Parathyroid adenoma (tissue), 2 donors: ENCODE data around the gene HDDC2.
"Not testable (repeated sequence)": the region's sequence is repeated elsewhere in the genome, so short reads cannot be mapped to it uniquely, and the experiment has no call there.

Experiments used
- H2AFZ ChIP-seq: fragments of 300-600 bp; sonication (generic); one replicate; pipeline ENCODE4 v1.7.0; 2017; ENCODE audit warnings: antibody characterized with exemption, mild to moderate bottlenecking
- H3K27ac ChIP-seq: fragments of 300-600 bp; sonication (generic); one replicate; pipeline ENCODE4 v1.7.0; 2017
- H3K27me3 ChIP-seq: fragments of 300-600 bp; sonication (generic); one replicate; pipeline ENCODE4 v1.7.0; 2017; ENCODE audit warnings: low read length; ENCODE audit not compliant: control insufficient read depth, insufficient read depth
- H3K36me3 ChIP-seq: fragments of 300-600 bp; sonication (generic); one replicate; pipeline ENCODE4 v1.7.0; 2017; ENCODE audit warnings: low read length; ENCODE audit not compliant: control insufficient read depth, insufficient read depth
- H3K4me1 ChIP-seq: fragments of 300-600 bp; sonication (generic); one replicate; pipeline ENCODE4 v1.7.0; 2017; ENCODE audit warnings: control low read depth
- H3K4me2 ChIP-seq: fragments of 300-600 bp; sonication (generic); one replicate; pipeline ENCODE4 v1.7.0; 2017; ENCODE audit warnings: low read length
- H3K4me3 ChIP-seq: fragments of 300-600 bp; sonication (generic); one replicate; pipeline ENCODE4 v1.7.0; 2017; ENCODE audit warnings: low read depth, low read length
- H3K79me2 ChIP-seq: fragments of 300-600 bp; sonication (generic); one replicate; pipeline ENCODE4 v1.7.0; 2017; ENCODE audit warnings: control low read depth
- H3K9ac ChIP-seq: fragments of 300-600 bp; sonication (generic); one replicate; pipeline ENCODE4 v1.7.0; 2017; ENCODE audit warnings: mild to moderate bottlenecking
- H3K9me3 ChIP-seq: fragments of 300-600 bp; sonication (generic); one replicate; pipeline ENCODE4 v1.7.0; 2017; ENCODE audit warnings: low read length; ENCODE audit not compliant: control insufficient read depth
- TF ChIP-seq, protein P1 (sequence below): fragments of 300-600 bp; sonication (generic); IDR thresholded peaks from one replicate; pipeline ENCODE4 v1.7.0; 2017; ENCODE audit warnings: antibody characterized with exemption, mild to moderate bottlenecking
- donor health status: primary hyperparathyroidism.

The HDDC2 gene

DNA sequence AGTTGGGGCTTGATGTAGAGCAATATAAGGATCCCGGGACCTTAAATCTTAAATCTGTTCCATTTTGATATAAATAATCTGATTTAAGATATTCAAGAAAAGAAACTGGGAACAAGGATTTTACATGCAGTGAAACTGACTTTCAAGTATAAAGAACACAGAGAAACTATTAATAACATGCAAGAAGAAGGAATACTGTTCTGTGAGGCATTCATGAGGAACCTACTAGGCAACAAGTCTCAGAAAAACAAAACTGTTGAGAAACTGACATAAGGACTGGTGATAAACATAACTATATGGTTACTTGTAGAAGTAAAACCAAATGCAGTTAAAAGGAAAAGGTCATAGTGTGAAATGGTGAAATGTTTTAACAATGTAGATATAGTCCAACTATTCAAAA lies 15.8 kb downstream of the HDDC2 start:
- H2AFZ ChIP-seq = no peak overlapping the region
- H3K36me3 ChIP-seq = no peaks in the 10 kb centered on the region
- no peaks in the 10 kb centered on the region for H3K27me3 ChIP-seq
- no peak overlapping the region for H3K9ac ChIP-seq
- H3K27ac ChIP-seq = no peak overlapping the region
- no peaks in the 10 kb centered on the region for H3K4me1 ChIP-seq
- H3K4me2 ChIP-seq = no peak overlapping the region
- TF ChIP-seq, protein P1, sequence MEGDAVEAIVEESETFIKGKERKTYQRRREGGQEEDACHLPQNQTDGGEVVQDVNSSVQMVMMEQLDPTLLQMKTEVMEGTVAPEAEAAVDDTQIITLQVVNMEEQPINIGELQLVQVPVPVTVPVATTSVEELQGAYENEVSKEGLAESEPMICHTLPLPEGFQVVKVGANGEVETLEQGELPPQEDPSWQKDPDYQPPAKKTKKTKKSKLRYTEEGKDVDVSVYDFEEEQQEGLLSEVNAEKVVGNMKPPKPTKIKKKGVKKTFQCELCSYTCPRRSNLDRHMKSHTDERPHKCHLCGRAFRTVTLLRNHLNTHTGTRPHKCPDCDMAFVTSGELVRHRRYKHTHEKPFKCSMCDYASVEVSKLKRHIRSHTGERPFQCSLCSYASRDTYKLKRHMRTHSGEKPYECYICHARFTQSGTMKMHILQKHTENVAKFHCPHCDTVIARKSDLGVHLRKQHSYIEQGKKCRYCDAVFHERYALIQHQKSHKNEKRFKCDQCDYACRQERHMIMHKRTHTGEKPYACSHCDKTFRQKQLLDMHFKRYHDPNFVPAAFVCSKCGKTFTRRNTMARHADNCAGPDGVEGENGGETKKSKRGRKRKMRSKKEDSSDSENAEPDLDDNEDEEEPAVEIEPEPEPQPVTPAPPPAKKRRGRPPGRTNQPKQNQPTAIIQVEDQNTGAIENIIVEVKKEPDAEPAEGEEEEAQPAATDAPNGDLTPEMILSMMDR = no peak
- no peaks in the 10 kb centered on the region for H3K9me3 ChIP-seq
- no peak overlapping the region for H3K4me3 ChIP-seq
- peaks cover 7% of the 10 kb centered on the region for H3K79me2 ChIP-seq

DNA sequence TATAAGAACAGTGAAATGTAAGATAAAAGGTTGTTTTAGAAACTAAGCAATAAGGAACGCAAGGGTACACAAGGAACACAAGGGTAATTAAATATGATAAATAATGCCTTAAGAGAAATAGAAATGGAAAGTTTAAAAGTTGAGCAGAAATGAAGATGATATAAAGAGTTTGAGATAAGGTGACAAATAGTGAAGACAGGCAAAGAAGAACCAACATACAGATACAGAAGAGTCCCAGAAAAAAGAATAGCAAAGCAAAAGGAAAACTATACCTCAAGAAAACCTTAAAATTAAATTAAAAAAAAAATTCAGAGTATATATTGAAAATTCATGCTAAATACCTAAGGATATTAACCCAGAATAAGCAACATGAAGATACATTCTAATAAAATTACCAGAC lies 16.4 kb downstream of the HDDC2 start:
- H3K79me2 ChIP-seq = peaks cover 7% of the 10 kb centered on the region
- H3K9ac ChIP-seq = no peak overlapping the region
- no peaks in the 10 kb centered on the region for H3K9me3 ChIP-seq
- H3K27me3 ChIP-seq = no peaks in the 10 kb centered on the region
- H3K36me3 ChIP-seq = no peaks in the 10 kb centered on the region
- H3K4me2 ChIP-seq = no peak overlapping the region
- H3K4me3 ChIP-seq = no peak overlapping the region
- no peak overlapping the region for H2AFZ ChIP-seq
- H3K4me1 ChIP-seq = no peaks in the 10 kb centered on the region
- no peak overlapping the region for H3K27ac ChIP-seq
- TF ChIP-seq, protein P1 = no peak

DNA sequence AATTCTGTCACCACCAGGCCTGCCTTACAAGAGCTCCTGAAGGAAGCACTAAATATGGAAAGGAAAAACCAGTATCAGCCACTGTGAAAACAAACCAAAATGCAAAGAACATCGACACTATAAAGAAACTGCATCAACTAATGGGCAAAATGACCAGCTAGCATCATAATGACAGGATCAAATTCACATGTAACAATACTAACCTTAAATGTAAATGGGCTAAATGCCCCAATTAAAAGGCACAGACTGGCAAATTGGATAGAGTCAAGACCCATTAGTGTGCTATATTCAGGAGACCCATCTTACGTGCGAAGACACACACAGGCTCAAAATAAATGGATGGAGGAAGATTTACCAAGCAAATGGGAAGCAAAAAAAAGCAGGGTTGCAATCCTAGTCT lies 19.3 kb downstream of the HDDC2 start:
- H3K4me3 ChIP-seq, H3K4me2 ChIP-seq, H3K27me3 ChIP-seq, H3K27ac ChIP-seq, H2AFZ ChIP-seq, H3K4me1 ChIP-seq, H3K36me3 ChIP-seq, H3K9ac ChIP-seq, H3K9me3 ChIP-seq, H3K79me2 ChIP-seq: not testable (repeated sequence)

DNA sequence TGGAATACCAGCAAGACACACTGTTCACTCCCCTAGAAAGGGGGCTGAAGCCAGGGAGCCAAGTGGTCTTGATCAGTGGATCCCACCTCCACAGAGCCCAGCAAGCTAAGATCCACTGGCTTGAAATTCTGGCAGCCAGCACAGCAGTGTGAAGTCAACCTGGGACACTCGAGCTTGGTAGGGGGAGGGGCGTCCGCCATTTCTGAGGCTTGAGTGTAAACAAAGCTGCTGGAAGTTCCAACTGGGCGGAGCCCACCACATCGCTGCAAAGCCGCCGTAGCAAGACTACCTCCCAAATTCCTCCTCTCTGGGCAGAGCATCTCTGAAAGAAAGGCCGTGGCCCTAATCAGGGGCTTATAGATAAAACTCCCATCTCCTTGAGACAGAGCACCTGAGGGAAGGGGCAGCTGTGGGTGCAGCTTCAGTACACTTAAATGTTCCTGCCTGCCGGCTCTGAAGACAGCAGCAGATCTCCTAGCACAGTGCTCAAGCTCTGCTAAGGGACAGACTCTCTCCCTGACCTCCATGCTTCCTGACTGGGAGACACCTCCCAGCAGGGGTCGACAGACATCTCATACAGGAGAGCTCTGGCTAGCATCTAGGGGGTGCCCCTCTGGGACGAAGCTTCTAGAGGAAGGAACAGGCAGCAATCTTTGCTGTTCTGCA lies 21.3 kb downstream of the HDDC2 start:
- H3K9ac ChIP-seq, H3K36me3 ChIP-seq, H2AFZ ChIP-seq, H3K4me3 ChIP-seq, H3K79me2 ChIP-seq, H3K4me2 ChIP-seq, H3K27ac ChIP-seq, H3K27me3 ChIP-seq, H3K9me3 ChIP-seq: not testable (repeated sequence)
- peaks cover 24% of the 10 kb centered on the region for H3K4me1 ChIP-seq

DNA sequence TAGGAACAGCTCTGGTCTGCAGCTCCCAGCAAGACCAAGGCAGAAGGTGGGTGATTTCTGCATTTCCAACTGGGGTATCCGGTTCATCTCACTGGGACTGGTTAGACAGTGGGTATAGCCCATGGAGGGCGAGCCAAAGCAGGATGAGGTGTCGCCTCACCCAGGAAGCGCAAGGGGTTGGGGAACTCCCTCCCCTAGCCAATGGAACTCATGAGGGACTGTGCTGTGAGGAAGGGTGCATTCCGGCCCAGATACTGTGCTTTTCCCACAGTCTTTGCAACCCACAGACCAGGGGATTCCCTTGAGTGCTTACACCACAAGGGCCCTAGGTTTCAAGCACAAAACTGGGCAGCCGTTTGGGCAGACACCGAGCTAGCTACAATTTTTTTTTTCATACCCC lies 21.8 kb downstream of the HDDC2 start:
- Histone ChIP-seq H3K4me1 (peaks cover 28% of the 10 kb centered on the region), H3K9ac (no peak overlapping the region), H3K27me3 (no peaks in the 10 kb centered on the region), H3K9me3 (no peaks in the 10 kb centered on the region), H3K79me2 (peaks cover 4% of the 10 kb centered on the region), H2AFZ (no peak overlapping the region), H3K36me3 (no peaks in the 10 kb centered on the region), H3K4me3 (no peak overlapping the region), H3K4me2 (no peak overlapping the region), H3K27ac (no peak overlapping the region)
- TF ChIP-seq, protein P1 = no peak

DNA sequence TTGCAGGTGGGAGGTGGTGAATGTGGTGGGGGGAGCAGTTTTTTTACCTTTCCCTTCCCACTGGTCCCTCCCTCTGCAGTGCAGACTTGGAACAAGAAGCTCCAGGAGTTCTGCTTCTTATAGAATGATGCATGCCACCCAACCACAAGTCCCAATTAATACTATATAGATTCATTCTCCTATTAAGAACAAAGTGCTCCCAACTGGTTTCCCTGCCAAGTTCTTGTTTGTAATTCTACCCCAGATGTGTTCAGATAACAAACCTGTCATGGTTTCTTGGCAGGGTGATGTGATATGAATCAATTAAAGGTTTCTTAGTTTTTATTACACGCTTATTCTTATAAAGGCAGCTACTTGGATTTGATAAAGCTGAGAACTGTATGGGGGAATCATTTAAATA lies 23.9 kb downstream of the HDDC2 start:
- Histone ChIP-seq H3K4me2 (peak overlapping the region; percentile 59), H2AFZ (no peak overlapping the region), H3K4me3 (peak overlapping the region; percentile 23), H3K27me3 (no peaks in the 10 kb centered on the region), H3K79me2 (peaks cover 2% of the 10 kb centered on the region), H3K27ac (no peak overlapping the region), H3K9ac (no peak overlapping the region), H3K4me1 (peaks cover 32% of the 10 kb centered on the region), H3K36me3 (no peaks in the 10 kb centered on the region), H3K9me3 (no peaks in the 10 kb centered on the region)
- TF ChIP-seq, protein P1 = no peak
